Fibroblast of pulmonary artery (primary cell): ENCODE data around the gene FOXF1.

Experiments
- DNase-seq: peaks from one replicate; pipeline ENCODE4 v3.0.0-alpha.2; 2010; ENCODE audit warnings: low read depth
- H3K4me3 ChIP-seq: replicated peaks from 2 replicates; pipeline ENCODE4 v1.5.1; 2011; ENCODE audit warnings: low read depth, mild to moderate bottlenecking, control low read depth, low read length, moderate library complexity
- TF ChIP-seq, protein P1 (sequence below): IDR thresholded peaks from 2 replicates; pipeline ENCODE4 v1.5.1; 2011; ENCODE audit warnings: mild to moderate bottlenecking, control low read depth, low read length, inconsistent platforms; ENCODE audit errors: missing control alignments

FOXF1 gene

DNA sequence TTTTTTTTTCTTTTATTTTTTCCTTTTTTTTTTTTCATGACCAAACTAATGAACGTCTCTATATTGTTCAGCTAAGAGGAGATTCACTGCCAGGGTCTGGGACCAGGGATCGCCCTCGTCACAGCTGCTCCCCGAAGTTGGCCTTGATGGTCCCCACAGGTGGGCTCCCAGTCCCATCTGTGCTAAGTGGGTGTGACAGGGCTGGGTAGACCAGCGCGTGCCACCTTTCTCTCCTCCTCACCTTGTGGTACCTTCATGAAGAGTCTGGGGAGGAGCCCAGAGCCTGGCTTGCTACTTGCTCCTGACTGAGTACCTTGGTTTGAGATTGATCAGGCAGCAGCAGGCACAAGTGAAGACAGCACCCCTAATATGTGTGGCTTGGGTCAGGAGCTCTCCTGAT is 6.5 kb upstream of the FOXF1 start:
- no peak for DNase-seq
- H3K4me3 ChIP-seq, result no peak overlapping the region
- TF ChIP-seq, protein P1, sequence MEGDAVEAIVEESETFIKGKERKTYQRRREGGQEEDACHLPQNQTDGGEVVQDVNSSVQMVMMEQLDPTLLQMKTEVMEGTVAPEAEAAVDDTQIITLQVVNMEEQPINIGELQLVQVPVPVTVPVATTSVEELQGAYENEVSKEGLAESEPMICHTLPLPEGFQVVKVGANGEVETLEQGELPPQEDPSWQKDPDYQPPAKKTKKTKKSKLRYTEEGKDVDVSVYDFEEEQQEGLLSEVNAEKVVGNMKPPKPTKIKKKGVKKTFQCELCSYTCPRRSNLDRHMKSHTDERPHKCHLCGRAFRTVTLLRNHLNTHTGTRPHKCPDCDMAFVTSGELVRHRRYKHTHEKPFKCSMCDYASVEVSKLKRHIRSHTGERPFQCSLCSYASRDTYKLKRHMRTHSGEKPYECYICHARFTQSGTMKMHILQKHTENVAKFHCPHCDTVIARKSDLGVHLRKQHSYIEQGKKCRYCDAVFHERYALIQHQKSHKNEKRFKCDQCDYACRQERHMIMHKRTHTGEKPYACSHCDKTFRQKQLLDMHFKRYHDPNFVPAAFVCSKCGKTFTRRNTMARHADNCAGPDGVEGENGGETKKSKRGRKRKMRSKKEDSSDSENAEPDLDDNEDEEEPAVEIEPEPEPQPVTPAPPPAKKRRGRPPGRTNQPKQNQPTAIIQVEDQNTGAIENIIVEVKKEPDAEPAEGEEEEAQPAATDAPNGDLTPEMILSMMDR, result no peak

DNA sequence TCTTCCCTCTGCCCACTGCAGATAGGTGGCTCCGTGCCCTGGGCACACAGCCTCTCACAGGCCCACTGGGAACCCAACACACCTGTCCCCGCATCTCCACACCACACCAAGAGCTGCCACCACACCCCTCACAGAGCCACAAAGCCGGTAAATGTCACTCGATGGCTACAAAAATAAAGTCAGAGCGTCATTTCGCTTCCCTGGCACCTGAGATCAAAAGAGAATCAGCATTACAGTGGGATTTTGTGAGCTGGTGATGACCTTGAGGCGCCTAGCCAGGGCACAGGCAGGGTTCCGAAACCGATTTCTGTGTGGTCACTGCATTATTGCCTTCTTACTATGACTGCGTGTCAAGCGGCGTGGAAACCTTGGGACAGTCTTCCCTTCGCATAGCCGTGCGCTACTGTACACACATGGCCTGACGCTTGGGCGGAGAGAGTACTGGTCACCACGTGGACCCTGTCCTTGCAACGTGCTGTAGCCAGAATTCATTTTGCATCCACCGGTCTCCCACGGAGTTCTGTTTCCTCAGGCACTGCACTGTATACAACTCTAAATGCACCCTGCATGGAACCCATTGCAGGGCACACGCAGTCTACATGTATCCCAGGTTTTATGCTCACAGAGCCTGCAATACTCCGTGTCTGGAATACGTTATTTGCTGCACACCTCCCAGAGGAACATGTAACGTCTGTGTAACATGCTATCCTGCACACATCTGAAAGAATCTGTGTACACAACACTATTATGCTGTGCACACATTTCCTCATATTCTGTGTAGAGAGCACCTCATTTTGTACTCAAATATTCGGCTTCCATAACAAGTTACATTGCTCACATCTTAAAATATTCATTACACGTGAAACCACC is 5.8 kb upstream of the FOXF1 start:
- no peak overlapping the region for H3K4me3 ChIP-seq
- no peak for DNase-seq
- TF ChIP-seq, protein P1, result no peak

DNA sequence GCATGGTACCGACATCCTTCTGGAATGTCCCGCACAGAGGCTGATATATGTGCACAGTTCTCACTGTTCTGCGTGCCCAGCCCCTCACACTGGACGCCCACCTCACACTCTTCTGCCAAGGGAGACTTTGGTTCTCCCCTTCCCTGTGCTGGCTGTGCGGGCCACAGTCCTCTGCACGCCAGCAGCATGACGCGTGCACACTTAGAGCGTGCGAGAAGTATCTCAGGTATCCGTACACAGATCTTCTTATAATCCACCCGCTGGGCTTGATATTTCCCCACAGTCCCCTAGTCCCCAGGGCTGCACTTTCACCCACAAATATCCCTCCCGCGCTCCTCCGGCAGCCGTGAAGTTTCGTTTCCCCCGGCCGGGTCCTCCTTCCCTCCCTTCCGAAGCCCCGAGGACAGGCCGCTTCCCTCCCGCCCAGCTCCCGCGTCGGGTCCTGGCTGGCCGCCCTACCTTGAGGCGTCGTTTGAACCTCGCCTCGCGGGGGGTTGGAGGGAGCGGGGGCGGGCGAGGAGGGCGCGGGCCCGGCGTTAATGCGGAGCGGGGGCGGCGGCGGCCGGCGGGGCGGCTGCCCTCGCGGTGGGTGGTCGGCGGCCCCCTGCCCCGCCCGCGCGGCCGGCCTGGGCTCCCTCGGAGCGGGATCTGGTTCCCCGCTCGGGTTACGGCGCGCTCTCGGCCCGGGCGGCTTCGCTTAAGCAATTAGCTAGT is 5.0 kb upstream of the FOXF1 start:
- TF ChIP-seq, protein P1, result no peak
- no peak for DNase-seq
- H3K4me3 ChIP-seq, result no peak overlapping the region

DNA sequence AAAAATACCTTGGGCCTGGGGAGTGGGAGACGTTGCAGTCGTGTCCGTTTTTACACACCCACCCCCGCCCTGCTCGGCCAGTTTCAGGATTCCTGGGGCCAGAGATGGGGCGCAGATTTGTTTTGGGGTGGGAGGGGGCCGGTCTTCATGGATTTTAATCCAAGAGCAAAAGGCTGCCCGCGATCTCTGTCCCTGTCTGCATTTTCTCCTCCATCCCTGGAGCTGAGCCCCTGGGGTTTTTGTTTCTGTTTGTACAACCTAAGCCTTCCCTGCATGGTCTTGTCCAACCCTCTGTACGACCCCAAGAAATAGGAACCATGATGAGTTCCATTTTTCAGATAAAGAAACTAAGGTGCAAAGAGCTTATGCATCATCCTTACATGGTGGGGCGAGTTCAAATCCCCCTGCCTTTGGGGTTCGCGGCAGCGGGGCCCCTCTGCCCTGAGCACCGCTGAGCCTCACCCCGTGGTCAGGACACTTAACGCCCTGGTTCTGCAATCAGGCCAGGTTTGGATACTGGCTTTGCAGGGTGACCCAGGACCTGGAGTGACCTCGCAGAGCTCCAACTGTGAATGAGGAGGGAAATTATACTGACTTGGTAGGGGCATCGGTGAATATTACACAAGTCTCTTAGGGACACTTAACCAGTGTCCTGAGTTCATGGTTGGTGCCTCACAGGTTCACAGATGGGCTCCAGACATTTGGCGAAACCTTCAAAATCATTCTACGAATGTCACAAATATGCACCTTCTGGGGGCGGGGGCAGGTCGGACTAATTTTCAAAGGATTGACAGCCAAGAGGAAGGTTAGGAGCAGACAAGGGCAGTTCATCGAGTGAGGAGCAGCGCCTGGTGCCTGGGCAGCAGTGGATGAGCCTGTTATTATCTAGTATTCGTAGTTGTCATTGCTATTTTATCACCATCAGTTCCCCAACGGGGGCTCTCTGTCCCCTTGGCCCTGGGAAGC is 4.1 kb upstream of the FOXF1 start:
- TF ChIP-seq, protein P1, result no peak
- no peak for DNase-seq
- H3K4me3 ChIP-seq, result no peak overlapping the region

DNA sequence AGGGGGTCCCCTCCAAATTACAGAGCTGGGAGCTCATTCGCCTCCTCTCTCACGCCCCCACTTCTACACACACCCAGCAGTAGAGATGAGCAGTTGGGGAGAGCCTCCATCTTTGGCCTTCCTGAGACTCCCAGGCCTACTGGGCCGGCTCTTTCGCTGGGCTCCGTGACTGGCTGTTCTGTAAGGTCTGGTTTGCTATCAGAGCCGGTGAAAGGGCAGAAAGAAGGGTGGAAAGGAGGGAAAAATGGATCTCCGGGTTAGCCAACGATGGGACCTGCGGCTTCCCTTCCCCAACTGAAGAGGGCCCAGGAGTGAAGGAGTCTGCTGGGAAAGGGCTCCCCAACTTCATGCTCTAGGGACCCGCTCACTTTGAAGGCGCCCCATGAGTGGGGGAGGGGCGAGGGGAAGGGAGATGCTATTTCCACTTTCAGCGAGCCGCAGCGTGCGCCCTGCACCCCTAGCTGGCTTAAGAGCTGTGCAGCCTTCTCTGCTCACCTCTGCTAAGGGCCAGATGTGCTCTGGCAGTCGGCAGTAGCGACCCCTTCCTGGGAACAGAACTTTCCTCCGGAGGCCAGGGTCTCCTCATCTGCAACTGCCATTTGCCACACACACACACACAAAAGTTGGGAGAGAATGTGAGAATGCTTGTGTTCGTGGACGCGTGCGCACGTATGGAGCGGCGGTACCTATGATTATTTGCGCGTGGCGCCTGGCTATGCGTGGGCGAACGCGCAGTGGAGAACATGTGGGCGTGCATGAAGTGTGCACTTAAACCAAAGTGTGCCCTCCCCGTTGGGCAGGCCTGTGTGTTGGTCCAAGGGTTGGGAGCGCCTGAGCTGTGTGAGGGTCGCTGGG is 2.9 kb upstream of the FOXF1 start:
- DNase-seq, result no peak
- TF ChIP-seq, protein P1, result no peak
- H3K4me3 ChIP-seq, result no peak overlapping the region
